Epithelial cell of prostate (primary cell): Measurements from ENCODE around the gene TIAM1.
"Not testable (repeated sequence)": the region's sequence is repeated elsewhere in the genome, so short reads cannot be mapped to it uniquely, and the experiment has no call there.

Source experiments
- DNase-seq: peaks from one replicate; pipeline ENCODE4 v3.0.0-alpha.2; 2011; ENCODE audit warnings: low read depth, low spot score
- H3K27ac ChIP-seq: fragments of 450-650 bp; 2 replicates; pipeline ENCODE4 v1.5.1; 2017; ENCODE audit warnings: mild to moderate bottlenecking

The TIAM1 gene

DNA sequence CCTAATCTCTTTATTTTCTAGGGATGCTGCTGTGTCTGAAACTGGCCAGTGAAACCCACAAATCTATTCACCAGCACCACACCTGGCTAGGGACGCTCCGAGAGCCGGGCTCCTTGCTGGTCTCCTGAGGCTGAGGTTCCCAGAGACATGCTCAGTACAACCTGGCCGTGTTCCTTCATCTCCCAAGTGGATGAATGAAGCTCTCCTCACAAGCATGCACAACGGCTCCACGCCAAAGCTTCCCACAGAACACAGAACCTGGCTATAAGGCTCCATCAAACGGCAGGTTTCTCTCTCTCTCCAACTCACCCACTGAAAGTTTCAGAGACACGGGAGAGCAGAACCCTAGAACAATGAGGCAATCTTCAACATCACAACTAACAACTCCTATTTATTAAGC lies 82.3 kb downstream of the TIAM1 start:
- no peak overlapping the region for H3K27ac ChIP-seq
- DNase-seq: no peak

DNA sequence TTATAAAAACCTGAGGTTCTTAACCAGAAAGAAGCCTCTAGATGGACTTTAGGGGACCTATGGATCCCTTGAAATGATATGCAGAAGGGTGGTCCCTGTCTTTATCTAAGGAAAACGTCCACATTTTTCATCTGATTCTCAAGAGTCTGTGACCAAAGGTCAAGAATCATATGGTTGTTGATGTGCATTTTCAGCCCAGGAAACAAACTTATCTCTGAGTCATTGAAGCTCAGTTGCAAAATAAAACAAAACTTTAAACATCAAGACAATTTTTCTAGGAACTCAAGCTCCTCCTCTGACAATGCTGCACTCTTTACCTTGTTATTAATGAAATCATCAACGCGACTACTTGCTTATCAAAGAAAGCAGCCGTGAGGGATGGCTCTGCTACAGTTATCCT lies 83.3 kb downstream of the TIAM1 start:
- no peak overlapping the region for H3K27ac ChIP-seq
- no peak for DNase-seq

DNA sequence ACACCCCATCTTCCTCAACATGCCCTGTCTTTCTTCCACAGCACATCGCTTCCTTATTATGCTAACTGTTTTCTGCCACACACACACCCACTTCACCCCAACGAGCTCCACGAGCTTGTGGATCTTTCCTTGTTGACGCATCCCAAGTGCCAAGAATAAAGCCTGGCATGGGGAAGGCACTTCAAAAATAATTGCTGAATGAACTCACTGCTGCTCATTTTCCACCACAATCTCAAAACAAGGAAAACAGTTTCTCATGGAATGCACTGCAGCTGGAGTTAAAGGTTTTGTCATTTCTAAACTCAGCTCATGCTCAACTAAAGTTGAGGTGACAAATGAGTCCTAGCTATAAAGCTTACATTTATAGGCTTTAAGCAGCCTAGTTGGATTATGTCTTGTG lies 86.0 kb downstream of the TIAM1 start:
- DNase-seq: no peak
- no peak overlapping the region for H3K27ac ChIP-seq

DNA sequence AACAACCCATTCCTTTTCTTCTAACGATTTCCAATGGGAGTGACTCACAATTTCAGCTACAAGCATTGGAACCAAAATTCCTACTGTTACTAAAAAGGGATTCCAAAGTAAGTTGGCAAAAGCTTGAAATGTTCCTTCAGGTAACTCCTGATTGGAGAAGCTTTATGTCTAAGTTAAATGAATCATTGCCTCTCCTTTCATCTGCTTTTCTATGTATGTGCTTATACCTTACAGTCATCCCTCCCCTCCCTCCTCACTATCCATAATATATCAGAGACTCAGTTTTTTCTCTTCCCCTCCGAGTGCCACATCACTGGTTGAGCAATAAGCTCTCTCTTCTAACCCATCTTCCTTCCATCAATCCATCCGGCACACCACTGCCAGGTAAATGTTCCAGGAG lies 86.8 kb downstream of the TIAM1 start:
- no peak overlapping the region for H3K27ac ChIP-seq
- no peak for DNase-seq

DNA sequence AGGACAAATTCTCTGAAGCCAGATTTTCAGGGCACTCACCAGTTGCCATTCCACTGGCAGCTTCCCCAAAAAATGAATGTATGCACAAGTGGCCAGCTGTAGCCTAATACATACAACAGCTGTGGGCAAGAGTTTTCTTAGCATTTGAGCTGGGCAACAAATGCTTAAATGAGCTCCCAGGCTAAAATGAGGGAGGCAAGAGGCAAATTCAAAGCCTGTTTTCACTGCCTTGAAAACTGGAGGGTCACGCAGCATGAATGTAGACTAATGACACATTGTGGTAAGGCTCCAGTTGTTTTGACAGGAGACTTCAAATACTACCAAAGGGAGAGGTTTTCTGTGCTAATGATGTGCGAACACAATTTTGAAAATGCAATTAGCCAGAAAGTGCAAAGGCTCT lies 88.2 kb downstream of the TIAM1 start:
- no peak for DNase-seq

DNA sequence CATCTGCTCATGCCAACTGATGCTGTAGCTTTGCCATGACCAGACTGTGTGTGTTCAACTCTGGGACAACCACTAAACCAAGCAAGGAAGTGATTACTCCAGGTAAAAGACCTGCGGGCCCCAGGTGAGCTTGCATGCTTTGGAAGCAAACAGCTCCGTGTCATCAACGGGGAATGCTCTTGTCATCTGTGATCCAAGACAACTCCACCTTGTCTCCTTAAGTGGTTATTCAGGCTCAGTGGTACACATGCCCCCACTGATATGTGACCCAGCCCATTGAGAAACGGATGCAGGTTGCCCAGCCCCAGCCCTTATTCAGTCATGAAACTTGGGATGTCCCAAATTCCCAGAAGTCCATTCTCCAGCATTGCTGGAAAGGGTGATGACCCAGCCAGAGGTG lies 89.0 kb downstream of the TIAM1 start:
- no peak for DNase-seq
- H3K27ac ChIP-seq: no peak overlapping the region

More for the DNA sequence above, 88.2 kb downstream of the TIAM1 start:
- no peak overlapping the region for H3K27ac ChIP-seq

DNA sequence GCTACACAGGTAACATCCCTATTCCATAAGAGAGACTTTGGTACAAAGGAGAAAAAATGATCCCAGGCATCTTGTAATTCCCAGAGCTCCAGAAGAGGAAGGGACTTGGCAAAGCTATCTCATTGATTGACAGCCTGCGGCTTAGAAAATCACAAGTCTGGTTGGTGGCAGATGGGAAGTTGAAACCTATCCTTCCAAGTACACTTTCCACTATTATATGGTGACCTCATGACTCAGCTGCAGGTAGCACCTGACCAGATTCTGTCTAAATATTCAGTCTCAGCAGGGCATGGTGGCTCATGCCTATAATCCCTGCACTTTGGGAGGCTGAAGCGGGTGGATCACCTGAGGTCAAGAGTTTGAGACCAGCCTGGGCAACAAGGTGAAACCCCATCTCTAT lies 89.9 kb downstream of the TIAM1 start:
- DNase-seq: no peak
- H3K27ac ChIP-seq: no peak overlapping the region

DNA sequence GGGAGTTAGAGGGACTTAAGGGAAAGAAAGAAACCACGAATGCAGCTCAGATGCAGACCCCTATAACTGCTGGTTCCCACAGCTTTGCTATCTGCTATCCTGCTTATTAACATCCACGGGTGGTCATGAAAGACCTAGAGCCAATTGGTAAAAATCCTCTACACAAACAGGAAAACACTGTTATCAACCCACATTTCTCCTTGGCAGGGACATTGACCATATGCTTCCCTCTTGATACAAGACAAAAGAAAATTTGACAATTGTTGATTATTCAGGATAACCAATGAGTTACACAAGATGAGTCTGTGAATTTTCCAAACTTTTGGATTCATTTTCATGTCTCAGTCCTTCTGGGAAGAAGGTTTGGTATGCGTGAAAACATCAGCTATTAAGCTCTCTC lies 90.4 kb downstream of the TIAM1 start:
- no peak overlapping the region for H3K27ac ChIP-seq

DNA sequence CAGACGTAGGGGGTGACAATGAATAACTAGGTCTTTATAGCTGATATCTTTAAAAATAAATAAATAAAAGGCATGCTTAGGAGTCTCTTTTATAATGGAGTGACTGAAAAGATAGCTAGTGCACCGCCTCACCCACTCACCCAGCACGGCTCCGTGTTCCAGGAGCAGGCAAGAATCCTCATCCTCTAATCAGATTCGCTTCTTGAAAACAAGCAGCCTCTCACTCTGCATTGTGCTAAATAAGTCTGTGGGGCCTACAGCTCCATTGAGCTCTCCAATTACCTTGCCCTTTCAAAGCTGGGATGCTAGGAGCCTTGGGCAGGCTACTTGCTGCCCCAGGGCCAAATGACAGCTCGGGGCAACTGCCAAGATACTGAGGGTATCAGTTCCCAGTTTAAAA lies 91.5 kb downstream of the TIAM1 start:
- DNase-seq: no peak
- H3K27ac ChIP-seq: no peak overlapping the region

More for the DNA sequence above, 90.4 kb downstream of the TIAM1 start:
- no peak for DNase-seq

DNA sequence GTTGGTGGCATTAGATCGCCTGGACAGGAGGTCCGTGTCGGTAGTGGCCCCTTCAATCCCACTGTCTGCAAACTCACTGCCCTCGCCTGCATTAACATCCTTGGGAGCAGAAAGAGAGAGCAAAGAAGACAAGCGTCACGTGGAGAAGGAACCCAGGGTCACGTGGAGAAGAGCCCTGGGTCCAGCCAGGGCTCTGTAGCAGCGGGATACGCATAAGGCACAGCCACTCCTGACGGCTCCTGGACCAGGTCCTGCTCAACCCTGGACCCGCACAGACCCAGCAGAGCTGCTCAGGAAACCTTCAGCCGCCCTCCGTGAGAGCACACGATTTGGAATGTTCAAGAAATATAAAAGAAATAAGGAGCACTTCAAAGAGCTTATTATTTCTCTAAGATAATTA lies 92.0 kb downstream of the TIAM1 start:
- DNase-seq: no peak
- H3K27ac ChIP-seq: no peak overlapping the region

DNA sequence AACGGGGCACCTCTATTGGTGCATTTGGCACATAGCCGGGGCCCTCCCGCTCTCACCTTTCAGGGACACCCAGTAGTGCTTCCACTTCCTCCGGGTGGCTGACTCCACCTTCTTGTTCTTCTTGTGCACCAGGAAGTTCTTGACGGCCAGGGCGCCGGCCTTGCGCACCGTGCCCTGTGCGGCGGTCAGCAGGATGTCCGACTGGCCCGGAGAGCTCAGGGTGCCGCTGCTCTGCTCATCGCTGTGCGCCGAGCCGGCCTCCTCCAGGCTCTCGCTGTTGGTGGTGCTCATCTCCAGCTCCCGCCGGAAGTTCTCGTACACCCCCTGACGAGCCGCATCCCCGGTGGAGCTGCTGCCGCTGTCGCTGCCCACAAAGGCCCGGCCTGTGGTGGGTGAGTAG lies 92.4 kb downstream of the TIAM1 start:
- no peak for DNase-seq
- H3K27ac ChIP-seq: no peak overlapping the region

DNA sequence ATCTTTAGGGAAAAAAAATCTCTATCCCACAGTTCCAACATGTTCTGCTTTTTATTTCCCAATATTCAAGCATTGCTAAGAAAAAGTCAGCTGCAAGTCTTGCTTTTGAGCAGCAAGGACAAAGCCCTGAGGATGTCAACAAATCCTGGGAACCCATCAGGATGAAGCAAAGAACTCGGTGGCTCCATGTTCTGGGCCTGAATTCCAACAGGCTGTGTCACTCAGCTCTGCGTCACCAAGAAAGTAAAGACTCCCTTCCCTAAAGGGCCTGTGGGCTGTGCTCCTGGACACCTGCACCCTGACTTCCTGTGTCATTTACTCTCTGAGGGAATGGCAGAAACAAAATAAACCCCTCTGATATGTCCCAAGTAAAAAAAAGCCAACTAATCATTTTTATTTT lies 95.5 kb downstream of the TIAM1 start:
- DNase-seq: no peak
- H3K27ac ChIP-seq: peak overlapping the region; percentile 24

DNA sequence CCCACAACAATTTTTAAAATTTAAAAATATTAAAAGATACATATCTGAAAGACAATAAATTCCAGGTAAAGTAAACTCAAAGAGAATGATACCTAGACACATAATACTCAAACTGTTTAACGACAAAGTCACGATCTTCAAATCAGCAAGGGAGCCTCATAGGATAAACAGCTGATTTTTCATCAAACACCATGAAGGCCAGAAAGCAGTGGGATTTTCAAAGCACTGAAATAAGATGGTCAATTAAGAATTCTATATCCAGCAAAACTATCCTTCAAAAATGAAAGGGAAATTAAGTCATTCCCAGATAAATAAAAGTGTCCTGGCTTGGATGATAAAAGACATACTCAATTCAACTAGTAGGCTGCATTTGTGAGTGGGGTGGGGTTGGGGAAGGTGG lies 100.5 kb downstream of the TIAM1 start:
- no peak overlapping the region for H3K27ac ChIP-seq
- no peak for DNase-seq

DNA sequence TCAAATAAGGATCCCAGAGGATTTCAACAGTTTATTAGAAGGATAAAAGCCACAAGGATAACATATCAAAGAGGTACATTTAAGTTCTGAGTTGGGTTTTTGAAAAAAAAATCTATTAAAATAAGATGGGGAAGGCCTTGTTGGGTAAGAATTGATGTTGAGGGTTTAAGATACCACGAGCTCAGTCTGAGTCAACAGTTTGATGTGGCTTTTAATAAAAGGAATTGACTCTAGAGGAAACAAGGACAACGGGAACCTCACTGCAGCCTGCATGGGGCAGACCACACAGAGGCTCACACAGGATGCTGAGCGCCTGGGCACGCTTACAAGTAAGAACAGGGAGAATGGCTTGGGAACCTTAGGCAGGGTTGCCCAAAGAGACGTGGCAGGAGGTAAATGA lies 107.5 kb downstream of the TIAM1 start:
- H3K27ac ChIP-seq: no peak overlapping the region

DNA sequence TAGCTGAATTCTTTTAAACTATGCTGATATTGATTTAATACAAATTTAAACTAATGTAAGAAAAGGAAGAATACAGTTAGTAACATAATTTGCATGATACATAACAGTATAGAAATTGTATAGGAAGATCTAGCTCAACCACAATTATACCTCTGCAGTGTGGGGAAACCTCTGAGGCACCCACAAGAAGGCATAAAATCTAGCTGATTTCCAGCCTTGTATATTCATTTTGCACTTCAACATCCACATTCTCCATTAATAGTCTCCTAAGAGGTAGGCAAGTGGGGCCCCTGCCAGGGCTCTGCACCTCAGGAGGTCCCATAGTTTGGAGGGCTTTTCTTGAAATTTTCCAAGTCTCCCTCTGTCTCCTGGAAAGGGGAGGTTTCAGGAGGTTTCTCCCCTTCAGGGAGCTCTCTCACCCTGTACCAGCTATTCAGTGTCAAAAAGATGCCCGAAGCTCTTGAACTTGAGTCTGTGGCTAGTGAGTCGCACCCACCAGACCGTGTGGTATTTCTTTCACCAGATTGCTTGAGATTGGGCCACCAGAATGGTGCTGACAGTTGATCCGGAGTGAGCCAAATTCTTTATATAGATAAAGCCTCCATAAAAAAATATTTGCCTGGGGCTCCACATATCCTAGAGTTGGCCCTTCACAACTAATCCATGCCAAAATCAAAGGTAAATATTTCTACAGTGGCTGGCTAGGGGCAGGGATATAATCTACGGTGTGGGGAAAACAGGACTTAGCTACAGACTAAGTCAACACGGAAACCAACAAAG lies 108.2 kb downstream of the TIAM1 start:
- no peak overlapping the region for H3K27ac ChIP-seq
- peak; percentile 31 for DNase-seq

More for the DNA sequence above, 107.5 kb downstream of the TIAM1 start:
- no peak for DNase-seq

DNA sequence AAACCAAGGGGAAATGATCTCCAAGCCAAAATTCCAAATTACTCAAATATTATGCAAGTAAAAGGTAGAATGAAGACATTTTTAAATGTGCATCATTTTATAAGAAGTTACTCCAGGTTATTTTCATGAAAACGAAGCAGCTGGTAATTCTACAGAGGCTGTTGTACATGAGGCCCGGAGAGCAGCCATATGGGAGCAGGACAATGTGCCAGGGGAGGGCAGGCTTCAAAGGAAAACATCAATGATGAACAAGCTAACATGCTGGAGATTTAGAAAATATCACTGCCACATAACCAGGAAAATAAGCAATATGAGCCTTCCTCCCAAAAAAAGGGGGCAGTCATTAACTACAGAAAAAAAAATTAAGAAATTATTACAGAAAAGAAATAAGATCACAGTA lies 109.1 kb downstream of the TIAM1 start:
- no peak for DNase-seq
- no peak overlapping the region for H3K27ac ChIP-seq

DNA sequence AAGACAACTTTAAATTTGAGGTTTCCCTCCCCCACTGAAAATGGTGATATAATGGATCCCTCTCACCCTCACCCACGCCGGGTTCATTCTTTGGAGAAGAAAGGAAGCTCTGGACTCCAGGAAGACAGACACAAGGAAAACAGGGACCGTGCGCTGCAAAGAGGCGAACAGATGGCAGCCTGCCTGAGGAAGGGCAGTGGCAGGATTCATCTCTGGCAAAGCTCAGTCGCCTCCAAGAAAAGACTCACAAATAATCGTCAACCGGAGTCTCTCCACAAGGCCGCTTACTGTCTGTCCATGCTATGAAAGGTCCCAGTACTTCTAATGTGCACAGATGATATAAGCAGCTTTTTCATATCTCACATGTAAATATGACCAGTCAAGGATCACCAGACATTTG lies 110.3 kb downstream of the TIAM1 start:
- H3K27ac ChIP-seq: no peak overlapping the region
- DNase-seq: no peak

DNA sequence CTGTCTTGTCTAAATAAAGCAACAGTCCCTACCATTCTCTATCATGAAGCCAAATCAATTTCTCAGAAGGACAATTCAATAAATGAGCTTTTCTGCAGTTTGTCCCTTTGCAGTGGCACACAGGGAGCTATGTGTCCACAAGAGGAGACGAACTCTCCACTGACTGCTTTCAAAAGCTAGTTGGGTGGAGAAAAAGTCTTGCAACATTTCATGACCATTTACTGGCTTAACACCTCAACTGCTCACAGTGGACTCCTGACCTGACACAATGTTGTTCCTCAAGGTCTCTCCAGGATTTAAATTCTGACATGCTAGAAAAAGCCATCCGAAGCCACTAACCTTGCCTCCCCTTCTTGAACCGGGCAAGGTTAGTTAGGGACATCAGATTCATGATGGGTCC lies 111.7 kb downstream of the TIAM1 start:
- H3K27ac ChIP-seq: no peak overlapping the region
- no peak for DNase-seq

DNA sequence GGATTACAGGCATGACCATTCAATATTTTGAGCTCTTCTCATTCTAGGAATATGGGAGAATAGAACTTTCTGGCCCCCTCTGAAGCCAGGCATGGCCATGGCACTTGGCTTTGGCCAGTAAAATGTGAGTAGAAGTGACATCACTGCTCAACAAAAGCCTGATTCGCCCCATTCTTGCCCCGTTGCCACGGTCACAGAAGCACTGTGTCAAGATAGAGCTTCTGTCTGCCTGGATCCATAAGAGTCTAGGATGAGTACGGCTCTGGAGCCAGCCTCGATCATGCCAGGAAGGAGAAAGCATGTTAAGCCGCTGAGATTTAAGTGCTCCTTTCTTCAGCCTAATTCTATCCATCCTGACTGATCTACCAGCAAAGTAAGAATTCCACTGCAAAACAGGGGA lies 113.1 kb downstream of the TIAM1 start:
- H3K27ac ChIP-seq: no peak overlapping the region
- DNase-seq: no peak

DNA sequence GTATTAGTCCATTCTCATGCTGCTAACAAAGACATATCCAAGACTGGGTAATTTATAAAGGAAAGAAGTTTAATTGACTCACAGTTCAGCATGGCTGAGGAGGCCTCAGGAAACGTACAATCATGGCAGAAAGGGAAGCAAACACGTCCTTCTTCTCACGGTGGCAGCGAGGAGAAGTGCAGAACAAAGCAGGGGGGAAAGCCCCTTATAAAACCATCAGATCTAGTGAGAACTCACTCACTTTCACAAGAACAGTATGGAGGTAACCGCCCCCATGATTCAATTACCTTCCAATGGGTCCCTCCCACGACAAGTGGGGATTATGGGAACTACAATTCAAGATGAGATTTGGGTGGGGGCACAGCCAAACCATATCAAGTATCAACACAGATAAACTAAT lies 115.3 kb downstream of the TIAM1 start:
- H3K27ac ChIP-seq, DNase-seq: not testable (repeated sequence)

DNA sequence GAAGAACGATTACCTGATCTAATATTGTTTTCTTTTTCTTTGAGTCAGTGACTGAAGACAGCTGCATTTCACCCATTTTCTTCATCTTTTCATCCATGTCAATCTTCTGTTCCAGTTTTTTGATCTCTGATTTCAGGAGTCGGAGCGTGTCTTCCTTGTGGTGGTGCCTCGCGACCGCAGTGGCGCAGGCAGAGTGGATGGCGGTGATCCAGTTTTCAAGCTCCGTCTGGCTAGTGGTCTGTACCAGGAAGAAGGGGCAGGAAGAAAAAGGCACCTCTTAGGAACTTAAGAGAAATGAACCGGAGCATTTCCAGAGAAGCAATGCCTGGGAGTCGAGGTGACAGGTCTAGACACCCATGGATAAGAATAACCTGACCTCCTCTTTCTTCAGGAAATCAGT lies 118.3 kb downstream of the TIAM1 start:
- DNase-seq: no peak
- H3K27ac ChIP-seq: no peak overlapping the region

DNA sequence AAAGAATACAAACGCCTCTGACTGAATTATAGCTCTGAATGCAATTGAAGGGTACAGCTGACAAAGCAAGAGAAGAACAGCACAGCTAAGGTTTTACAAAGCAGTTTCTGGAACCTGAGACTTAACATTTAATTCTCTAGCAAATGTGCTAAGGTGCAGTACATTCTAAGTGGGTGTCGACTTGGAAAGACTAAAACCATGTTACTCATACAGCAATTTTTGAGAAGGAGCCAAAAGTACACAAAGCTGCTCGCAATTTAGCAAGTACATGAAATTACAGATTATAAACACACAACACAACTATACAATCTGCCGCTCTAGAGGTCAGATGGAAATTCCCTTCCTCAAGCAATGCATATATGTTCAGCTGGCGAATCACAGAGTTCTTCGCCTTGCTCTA lies 121.9 kb downstream of the TIAM1 start:
- no peak overlapping the region for H3K27ac ChIP-seq
- DNase-seq: no peak

DNA sequence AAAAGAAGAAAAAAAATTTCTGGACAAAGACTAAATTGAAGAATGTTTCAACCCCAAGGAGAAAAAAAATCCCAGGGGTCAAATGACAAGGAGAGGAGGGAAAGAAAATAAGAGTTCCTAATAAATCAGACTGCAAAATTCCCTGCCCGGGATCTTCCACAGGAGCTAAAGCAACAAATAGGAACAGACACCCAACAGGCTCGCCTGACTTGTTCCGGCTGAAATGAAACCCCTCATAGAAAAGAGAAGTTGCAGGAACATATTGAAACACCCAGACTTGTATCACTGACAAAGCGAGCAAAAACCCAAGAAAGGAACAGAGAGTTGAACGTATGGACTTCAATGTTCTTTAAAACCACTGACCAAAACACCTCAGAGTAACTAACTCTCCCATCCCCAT lies 123.0 kb downstream of the TIAM1 start:
- H3K27ac ChIP-seq: no peak overlapping the region
- no peak for DNase-seq
